ENCODE results near the gene SMURF2.
"Not testable (repeated sequence)": the region's sequence is repeated elsewhere in the genome, so short reads cannot be mapped to it uniquely, and the experiment has no call there.

The SMURF2 gene

GRCh38 chr17:64664299-64664981, 2.3 kb upstream of the SMURF2 start:
- DNase-seq, result not testable (repeated sequence)

GRCh38 chr17:64663836-64664235, 1.7 kb upstream of the SMURF2 start:
- DNase-seq, result not testable (repeated sequence)

GRCh38 chr17:64662774-64663367, 764 bp upstream of the SMURF2 start:
- DNase-seq, result no peak

DNA sequence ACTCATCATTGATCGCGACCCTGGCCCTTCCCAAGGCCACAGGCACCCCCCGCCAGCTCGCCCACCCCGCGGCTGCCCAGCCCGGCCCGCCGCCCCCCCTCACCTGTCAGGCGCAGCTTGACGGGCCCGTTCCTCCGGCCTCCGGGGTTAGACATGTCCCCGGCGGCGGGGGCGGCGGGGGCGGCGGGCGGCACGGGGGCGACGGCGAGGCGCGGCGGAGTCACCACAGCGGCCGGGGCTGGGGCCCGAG, 456 bp downstream of the SMURF2 start:
- DNase-seq, result no peak

- DNase-seq, result peak; percentile 25 to 45
These were observed 955 bp downstream of the SMURF2 start for GRCh38 chr17:64660978-64661725.

DNA sequence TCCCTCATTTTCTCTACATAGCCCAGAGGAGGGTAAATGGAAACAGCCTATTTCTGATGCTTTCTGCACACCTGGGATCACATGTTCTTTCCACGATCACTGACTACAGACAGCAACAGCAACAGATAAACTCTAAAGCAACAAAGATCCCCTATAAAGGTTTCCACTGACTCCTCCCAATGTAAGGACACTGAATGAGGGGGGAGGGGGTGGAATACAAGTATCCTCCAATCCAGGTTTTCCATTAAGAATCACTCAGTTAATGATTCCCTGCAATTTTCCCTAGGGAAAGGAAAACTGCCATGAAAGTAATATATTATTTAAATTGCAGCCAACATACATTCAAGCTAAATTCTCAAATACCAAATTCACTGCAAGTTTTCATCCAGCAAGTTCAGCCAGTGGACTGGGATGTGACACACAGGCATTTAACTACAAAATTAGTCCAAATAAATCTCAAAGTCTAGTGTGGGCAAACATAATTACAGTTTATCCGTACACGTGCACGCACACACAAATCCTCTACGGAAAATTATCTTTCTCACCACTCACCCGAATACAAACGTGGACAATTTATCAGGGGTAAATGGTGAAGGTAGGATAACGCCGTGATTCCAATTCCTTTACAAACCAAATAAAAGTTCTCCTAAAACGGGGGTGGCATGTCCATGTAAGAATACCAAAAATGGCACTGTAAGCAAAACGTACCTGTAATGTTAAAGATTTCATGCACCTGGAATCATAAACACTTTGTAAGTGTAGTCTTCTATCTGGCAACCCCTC, 1.7 kb downstream of the SMURF2 start:
- DNase-seq, result not testable (repeated sequence)

GRCh38 chr17:64658931-64659330, 3.2 kb downstream of the SMURF2 start:
- DNase-seq, result no peak

GRCh38 chr17:64657610-64658125, 4.4 kb downstream of the SMURF2 start:
- DNase-seq, result no peak

DNA sequence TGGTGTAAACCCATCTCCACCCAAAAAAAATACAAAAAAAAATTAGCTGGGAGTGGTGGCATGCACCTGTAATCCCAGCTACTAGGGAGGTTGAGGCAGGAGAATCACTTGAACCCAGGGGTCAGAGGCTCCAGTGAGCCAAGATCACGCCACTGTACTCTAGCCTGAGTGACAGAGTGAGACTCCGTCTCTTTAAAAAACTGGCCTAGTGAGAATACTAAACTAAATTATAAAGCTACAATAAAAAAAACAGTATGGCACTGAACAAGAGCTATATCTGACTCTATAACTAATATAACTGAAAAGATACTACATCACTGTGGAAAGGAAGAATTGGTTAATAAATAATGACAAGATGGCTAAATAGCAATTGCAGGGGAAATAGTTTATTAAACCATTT, 6.4 kb downstream of the SMURF2 start:
- no peak for DNase-seq

DNA sequence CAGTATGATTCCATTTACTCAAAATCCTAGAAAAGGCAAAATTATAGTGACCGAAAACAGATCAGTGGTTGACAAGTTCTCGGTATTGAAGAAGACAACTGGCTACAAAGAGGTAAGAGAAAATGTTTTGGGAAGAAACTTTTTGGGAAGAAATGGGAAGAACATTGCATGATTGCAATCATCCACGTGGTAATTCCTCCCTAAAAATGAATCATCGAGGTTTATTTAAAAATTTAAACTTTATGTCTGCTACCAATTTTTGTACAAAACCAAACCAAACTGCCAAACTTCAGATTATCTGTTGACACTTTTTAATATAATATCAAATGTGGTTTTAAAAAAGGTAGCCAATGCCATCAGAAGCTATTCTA, 8.1 kb downstream of the SMURF2 start:
- DNase-seq, result no peak

DNA sequence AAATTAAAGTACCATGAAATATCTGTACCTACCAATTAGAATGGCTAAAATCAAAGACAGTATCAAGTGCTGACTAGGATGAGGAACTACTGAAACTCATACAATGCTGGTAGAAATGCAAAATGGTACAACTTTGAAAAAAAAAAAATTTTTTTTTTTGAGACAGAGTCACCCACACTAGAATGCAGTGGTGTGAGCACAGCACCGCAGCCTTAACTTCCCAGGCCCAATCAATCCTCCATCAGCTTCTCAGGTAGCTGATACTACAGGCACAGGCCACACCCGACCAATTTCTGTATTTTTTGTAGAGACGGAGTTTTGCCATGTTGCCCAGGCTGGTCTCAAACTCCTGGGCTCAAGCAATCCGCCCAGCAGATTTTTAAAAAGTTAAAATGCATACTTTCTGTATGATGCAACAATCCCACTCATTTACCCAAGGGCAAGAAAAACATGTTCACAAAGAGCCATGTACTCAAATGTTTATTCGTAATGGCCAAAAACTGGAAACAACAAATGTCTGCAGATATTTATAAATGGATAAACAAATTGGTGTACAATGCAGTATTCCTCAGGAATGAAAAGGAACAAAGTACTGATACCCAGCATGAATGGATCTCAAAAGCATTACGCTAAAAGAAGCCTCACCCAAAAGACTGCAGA, 8.7 kb downstream of the SMURF2 start:
- no peak for DNase-seq

GRCh38 chr17:64651889-64652288, 10.2 kb downstream of the SMURF2 start:
- no peak for DNase-seq

- DNase-seq, result no peak
These were observed 13.9 kb downstream of the SMURF2 start for GRCh38 chr17:64648234-64648633.

DNA sequence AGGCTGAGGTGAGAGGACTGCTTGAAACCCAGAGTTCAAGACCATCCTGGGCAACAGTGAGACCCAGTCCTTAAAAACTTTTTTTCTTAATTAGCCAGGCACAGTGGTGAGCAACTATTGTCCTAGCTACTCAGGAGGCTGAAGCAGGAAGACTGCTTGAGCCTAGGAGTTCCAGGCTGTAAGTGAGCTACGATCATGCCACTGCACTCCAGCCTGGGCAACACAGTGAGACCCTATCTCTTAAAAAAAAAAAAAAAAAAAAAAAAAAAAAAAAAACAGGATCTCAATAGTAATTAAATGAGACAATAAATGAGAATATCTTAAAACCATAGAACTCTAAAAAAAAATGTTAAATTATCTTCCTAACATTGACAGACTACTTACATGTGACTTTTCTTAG, 14.3 kb downstream of the SMURF2 start:
- no peak for DNase-seq

GRCh38 chr17:64639516-64639915, 22.6 kb downstream of the SMURF2 start:
- no peak for DNase-seq

DNA sequence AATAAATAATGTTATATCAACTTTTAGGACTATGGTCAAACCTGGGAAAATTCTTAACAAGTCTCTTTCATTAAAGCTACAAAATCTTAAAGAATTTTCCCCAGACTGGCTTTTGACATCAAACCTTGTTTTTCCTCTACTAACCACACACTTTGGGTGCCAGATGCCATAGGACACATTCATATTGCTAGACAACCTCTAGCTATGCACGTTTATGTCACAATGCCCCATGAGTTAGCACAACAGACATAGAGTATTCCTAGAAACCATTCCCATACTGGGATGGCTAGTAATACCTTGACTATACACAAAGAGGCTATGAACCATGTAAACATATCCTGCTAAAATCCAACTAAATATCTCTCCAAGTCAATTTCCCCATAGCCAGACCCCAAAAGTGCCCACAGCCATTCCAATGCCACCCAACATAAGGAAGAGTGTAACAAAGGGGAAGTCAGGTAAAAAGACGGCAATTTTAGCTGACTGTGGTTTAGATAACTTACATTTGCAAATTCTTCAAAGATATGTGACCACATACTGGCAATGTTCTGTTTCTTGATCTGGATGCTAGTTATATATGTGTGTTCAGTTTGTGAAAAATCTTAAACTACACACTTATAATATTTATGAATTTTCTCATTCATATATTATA, 23.4 kb downstream of the SMURF2 start:
- DNase-seq, result no peak

GRCh38 chr17:64635647-64636305, 26.3 kb downstream of the SMURF2 start:
- no peak for DNase-seq

DNA sequence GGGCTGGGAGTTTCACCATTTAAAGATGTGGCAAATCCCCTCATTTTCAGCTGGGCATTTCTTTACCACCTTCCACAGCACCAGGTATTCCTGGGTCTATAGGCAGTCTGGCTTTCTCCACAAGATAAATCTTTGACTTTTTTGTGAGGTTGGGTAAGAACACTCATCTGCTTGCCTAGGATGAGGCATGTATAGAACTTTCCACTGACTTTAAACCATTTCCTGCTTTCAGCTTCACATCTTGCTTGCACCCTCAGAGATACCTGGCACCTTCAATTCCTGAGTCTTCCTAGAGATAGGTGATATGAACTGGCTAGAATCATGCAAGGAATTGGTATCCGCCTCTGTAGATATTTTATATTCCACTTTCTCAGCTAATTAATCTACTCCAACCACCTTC, 27.9 kb downstream of the SMURF2 start:
- no peak for DNase-seq

- no peak for DNase-seq
These were observed 29.5 kb downstream of the SMURF2 start for GRCh38 chr17:64632606-64633005.

- DNase-seq, result no peak
These were observed 29.9 kb downstream of the SMURF2 start for GRCh38 chr17:64632194-64632593.

DNA sequence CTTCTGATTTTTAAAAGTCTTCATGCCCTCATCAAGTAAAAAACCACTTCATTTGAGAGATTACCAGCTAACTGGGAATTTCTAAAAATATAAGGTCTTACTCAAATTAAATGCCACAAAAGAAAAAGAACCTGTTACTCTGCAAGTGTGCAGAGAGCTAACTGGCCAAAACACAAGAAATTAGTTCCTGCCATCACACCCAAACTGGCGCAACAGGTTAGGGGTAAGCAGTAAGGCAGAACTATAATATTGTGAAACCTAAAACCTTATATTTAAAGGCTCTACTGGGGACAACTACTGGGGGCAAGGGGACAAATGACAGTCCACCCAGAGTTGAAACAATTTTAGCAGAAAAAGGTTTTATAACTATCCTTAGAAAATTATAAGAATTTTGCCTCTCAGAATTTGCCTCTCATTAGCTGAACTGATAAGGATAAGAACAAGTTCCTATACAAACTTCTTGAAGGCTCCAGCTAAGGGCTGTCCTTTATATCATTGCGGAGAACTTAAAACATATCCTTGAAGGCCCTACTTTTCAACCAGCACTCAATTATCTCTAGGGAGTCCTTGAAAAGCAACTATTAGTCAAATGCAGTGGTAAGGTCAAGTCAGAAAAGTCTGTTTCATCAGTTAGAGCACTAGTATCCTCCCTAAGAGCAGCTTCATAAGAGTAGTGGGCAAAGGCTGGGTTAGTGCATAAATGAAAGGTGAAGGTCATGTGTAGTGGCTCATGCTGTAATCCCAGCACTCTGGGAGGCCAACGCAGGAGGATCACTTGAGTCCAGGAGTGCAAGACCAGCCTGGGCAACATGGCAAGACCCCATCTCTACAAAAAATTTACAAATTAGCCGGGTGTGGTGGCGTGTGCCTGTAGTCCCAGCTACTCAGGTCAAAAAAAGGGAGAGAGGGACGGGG, 31.5 kb downstream of the SMURF2 start:
- no peak for DNase-seq
